Activated CD4-positive, alpha-beta T cell treated with anti-CD3 and anti-CD28 coated beads for 4 hours (primary cell): Measurements from ENCODE around the gene ADAD1.

Experiments
- DNase-seq, 2 donors: peaks; one replicate each; pipeline ENCODE4 v3.0.0-alpha.2; 2020

The ADAD1 gene

DNA sequence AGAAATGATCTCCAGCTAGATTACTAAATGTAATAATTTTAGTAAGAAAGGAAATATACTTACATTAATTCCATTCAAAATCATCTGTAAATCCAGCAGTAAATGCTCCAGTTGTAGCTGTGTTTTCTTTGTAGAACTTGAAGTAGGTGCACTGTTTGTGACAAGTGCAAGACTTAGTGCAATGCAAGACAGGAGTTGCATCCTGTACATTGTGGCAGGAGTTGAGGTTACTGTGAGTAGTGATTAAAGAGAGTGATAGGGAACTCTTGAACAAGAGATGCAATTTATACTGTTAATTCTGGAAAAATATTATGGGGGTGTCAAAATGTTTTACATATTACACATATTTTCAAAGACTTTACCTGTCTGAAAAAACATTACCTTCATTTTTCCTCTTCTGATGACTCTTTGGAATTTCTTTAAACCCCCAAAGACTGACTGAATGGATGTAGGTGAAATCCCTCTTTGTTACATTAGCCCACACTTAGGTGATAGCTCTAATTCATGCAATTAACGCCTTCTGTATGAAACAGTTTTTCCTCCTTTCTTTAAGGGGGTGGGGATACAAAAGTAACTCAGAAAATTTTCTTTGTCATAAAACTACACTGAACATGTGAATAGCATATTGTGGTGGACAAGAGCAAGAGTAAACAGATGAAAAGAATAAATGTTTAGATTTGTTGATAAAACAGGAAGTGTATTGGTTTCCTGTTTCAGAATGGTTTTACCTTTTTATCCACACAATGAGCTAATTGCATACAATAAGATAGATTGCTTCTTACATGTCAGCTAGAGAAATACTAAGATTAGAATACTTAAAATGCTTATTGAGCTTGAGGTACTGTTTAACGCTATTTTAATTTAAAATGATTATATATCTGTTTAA, 77.7 kb downstream of the ADAD1 start, which contains the start of gene IL2:
Gene IL2 (minus strand): TSS at position 495 of the 886 bp plus-strand sequence. CDS start 285 bp downstream, at position 210.
- peak in 1 of 2 donors; percentile 15 for DNase-seq

DNA sequence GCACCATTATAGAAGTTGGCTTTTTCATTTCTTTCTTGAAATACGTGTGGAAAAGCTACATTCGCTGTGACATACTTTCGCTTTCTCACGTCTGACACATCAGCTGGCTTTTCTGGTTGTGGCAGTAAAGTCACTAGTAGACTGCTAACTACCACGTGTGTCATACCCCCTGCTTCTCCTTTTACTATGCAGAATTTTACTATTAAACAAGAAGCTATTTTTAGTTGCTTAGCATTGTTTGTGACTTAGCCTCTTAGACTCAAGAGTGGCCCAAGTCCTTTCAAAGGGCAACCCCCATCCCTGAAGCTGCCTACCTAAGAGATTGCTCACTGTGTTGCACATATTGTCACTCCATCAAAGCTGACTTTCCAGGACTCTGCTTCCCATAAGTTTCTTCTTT, 79.8 kb downstream of the ADAD1 start:
- peak; percentile 52 to 55 for DNase-seq

DNA sequence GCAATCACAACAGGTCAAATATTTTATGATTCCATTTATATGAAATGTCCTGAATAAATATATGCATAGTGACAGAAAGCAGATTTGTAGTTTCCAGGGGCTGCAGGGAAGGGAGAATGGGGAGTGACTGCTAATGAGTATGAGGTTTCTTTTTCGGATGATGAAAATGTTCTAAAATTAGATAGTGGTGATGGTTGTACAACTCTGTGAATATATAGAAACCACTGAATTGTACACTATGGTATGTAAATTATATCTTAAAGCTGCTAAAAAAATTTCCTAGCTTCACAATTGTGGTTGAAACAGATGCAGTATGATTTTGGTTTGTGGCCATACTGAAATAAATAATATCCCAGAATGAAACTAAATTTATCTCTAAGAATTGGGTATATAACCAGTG, 90.6 kb downstream of the ADAD1 start:
- DNase-seq, result no peak

DNA sequence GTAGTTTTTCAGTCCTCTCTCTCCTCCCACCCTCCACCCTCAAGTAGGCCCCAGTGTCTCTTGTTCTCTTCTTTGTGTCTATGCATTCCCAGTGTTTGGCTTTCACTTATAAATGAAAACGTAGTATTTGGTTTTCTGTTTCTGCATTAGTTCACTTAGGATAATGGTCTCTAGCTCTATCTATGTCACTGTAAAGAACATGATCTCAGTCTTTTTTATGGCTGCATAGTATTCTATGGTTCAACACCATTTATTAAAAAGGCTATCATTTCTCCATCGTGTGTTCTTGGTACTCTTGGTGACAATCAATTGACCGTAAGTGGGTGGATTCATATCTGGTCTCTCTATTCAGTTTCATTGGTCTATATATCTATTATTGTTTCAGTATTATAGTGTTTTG, 96.4 kb downstream of the ADAD1 start:
- no peak for DNase-seq

DNA sequence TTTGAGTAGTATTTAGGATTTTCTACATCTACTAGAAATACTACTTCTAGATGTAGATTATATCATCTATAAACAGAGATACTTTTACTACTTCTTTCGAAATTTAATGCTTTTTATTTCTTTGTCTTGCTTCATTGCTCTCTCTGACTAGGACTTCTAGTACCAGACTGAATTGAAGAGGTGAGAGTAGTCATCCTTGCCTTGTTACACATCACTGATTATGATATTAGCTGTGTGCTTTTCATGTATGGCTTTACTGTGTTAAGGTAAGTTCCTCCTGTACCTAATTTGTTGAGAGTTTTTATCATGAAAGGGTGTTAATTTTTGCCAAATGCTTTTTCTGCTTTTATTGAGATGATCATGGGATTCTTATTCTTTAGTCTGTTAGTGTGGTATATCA, 97.3 kb downstream of the ADAD1 start:
- no peak for DNase-seq

DNA sequence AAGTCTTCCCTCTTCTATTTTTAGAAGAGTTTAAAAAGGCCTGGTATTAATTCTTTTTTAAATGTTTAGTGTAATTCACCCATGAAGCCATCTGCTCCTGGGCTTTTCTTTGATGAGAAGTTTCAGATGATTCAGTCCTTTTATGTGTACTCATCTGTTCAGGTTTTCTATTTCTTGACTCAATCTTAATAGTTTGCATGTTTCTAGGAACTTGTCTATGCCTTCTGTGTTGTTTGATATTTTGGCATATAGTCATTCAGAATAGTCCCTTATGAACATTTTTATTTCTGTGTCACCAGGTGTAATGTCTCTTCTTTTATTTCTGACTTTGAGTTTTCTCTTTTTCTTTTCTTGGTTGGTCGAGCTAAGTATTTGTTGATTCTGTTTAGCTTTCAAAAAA, 97.9 kb downstream of the ADAD1 start:
- DNase-seq, result no peak
